GM23338 (cell line): ENCODE results near the gene RTP5. TPM values are rescaled to one million over a fixed set of nuclear protein-coding genes. Genes with fewer than 3 reads are reported as not detected.

Source experiments
- ATAC-seq: fragments of 200-7000 bp; cut with Tn5 transposase; 3 replicates; pipeline ENCODE4 v1.9.1; 2020
- DNase-seq: peaks from one replicate; pipeline ENCODE4 v3.0.0-alpha.2; 2015; ENCODE audit warnings: low spot score
- H2AFZ ChIP-seq: fragments of 200-600 bp; sonication (generic); 2 replicates; pipeline ENCODE4 v1.8.0; 2016; ENCODE audit warnings: antibody characterized with exemption, mild to moderate bottlenecking, moderate library complexity
- H3F3A ChIP-seq: fragments of 200-600 bp; sonication (generic); replicated peaks from 2 replicates; pipeline ENCODE4 v1.8.0; 2017; ENCODE audit warnings: antibody characterized with exemption, mixed run types, low read depth
- H3K27ac ChIP-seq: fragments of 200-600 bp; sonication (generic); 2 replicates; pipeline ENCODE4 v1.6.1; 2016; ENCODE audit warnings: low read depth
- H3K27me3 ChIP-seq: fragments of 200-600 bp; sonication (generic); 2 replicates; pipeline ENCODE4 v1.8.0; 2016; ENCODE audit warnings: mild to moderate bottlenecking, mixed run types, moderate library complexity; ENCODE audit not compliant: insufficient read depth
- H3K36me3 ChIP-seq: fragments of 200-600 bp; sonication (generic); 2 replicates; pipeline ENCODE4 v1.8.0; 2016; ENCODE audit warnings: mild to moderate bottlenecking; ENCODE audit not compliant: insufficient read depth
- H3K4me1 ChIP-seq: fragments of 200-600 bp; sonication (generic); 2 replicates; pipeline ENCODE4 v1.8.0; 2016; ENCODE audit warnings: mild to moderate bottlenecking, moderate library complexity; ENCODE audit not compliant: insufficient read depth
- H3K4me2 ChIP-seq: fragments of 200-600 bp; sonication (generic); 2 replicates; pipeline ENCODE4 v1.7.1; 2017; ENCODE audit warnings: mixed run types
- H3K4me3 ChIP-seq: fragments of 200-600 bp; sonication (generic); 2 replicates; pipeline ENCODE4 v1.6.1; 2016; ENCODE audit warnings: mixed run types
- H3K79me2 ChIP-seq: fragments of 200-600 bp; sonication (generic); replicated peaks from 2 replicates; pipeline ENCODE4 v1.8.0; 2017; ENCODE audit warnings: mild to moderate bottlenecking; ENCODE audit not compliant: insufficient read depth
- H3K9me2 ChIP-seq: fragments of 200-600 bp; sonication (generic); 2 replicates; pipeline ENCODE4 v1.8.0; 2017; ENCODE audit not compliant: insufficient read depth
- H4K20me1 ChIP-seq: fragments of 200-600 bp; sonication (generic); replicated peaks from 2 replicates; pipeline ENCODE4 v1.8.0; 2017; ENCODE audit warnings: mild to moderate bottlenecking; ENCODE audit not compliant: insufficient read depth
- H3K27ac Mint-ChIP-seq: 2 replicates; pipeline ENCODE4 v1.8.0; 2020; ENCODE audit warnings: inconsistent platforms, mild to moderate bottlenecking, moderate library complexity, mixed read lengths
- H3K27me3 Mint-ChIP-seq: 3 replicates; pipeline ENCODE4 v1.8.0; 2022; ENCODE audit warnings: low read depth, mild to moderate bottlenecking, moderate library complexity, mixed read lengths, inconsistent platforms; ENCODE audit not compliant: insufficient read depth, poor library complexity
- H3K36me3 Mint-ChIP-seq: 3 replicates; pipeline ENCODE4 v1.8.0; 2021; ENCODE audit warnings: low read depth, mild to moderate bottlenecking, inconsistent platforms, moderate library complexity, mixed read lengths
- H3K4me1 Mint-ChIP-seq: 3 replicates; pipeline ENCODE4 v1.8.0; 2020; ENCODE audit warnings: mild to moderate bottlenecking, inconsistent platforms, mixed read lengths
- H3K4me3 Mint-ChIP-seq: 3 replicates; pipeline ENCODE4 v1.8.0; 2021; ENCODE audit warnings: moderate library complexity, mild to moderate bottlenecking, inconsistent platforms, mixed read lengths
- H3K9me3 Mint-ChIP-seq: 3 replicates; pipeline ENCODE4 v1.8.0; 2020; ENCODE audit warnings: moderate library complexity, mild to moderate bottlenecking, inconsistent platforms, mixed read lengths
- CREB1 ChIP-seq: fragments of 250-450 bp; sonication (Bioruptor Pico); IDR thresholded peaks from 2 replicates; pipeline ENCODE4 v1.5.0; 2020; ENCODE audit warnings: low read depth, mild to moderate bottlenecking, moderate library complexity
- EZH2 ChIP-seq: fragments of 200-600 bp; sonication (generic); IDR thresholded peaks from one replicate; pipeline ENCODE4 v1.8.0; 2017; ENCODE audit warnings: antibody characterized with exemption, mild to moderate bottlenecking, low read depth; ENCODE audit not compliant: unreplicated experiment
- STAT1 ChIP-seq: IDR thresholded peaks from one replicate; pipeline ENCODE4 v1.6.1; 2016; ENCODE audit warnings: antibody characterized with exemption; ENCODE audit not compliant: unreplicated experiment
- ZNF114 ChIP-seq: fragments of 250-450 bp; sonication (Bioruptor Pico); IDR thresholded peaks from 2 replicates; pipeline ENCODE4 v1.5.0; 2020; ENCODE audit warnings: mild to moderate bottlenecking, moderate library complexity
- ZNF331 ChIP-seq: fragments of 250-450 bp; sonication (Bioruptor Pico); IDR thresholded peaks from 2 replicates; pipeline ENCODE4 v1.5.0; 2020; ENCODE audit warnings: low read depth, mild to moderate bottlenecking, moderate library complexity
- polyA plus RNA-seq: library from polyadenylated mRNA; unstranded; fragments of >200 nt; fragmentation: Nextera tagmentation; extraction: Ambion mirVana; gene quantifications from 2 replicates; pipeline ENCODE4 v1.2.1, GENCODE V29; 2016
- total RNA-seq: library from RNA; depleted of rRNA; stranded (reverse); fragments of >200 nt; shearing (Covaris generic); gene quantifications from 2 replicates; pipeline ENCODE4 v1.2.3, GENCODE V29; 2014
- TF ChIP-seq, protein P1 (sequence below), 2 experiments: fragments of 200-600 bp in 1 of 2; sonication (generic) in 1 of 2; conservative IDR thresholded peaks; 2 replicates each; pipeline versions ENCODE4 v1.5.1 to v1.6.1; 2016 to 2017; ENCODE audit warnings: antibody characterized with exemption in 2 of 2, low read depth in 2 of 2, mild to moderate bottlenecking in 2 of 2, moderate library complexity in 1 of 2
- TF ChIP-seq, protein P2 (sequence below): IDR thresholded peaks from one replicate; pipeline ENCODE4 v1.6.1; 2018; ENCODE audit warnings: antibody characterized with exemption; ENCODE audit not compliant: unreplicated experiment
- TF ChIP-seq, protein P3 (sequence below): fragments of 250-450 bp; sonication (Bioruptor Pico); IDR thresholded peaks from 2 replicates; pipeline ENCODE4 v1.5.0; 2020; ENCODE audit warnings: mild to moderate bottlenecking, moderate library complexity

The RTP5 gene
- total and polyA plus RNA-seq, 2 experiments from 2014 or later, result not detected

DNA sequence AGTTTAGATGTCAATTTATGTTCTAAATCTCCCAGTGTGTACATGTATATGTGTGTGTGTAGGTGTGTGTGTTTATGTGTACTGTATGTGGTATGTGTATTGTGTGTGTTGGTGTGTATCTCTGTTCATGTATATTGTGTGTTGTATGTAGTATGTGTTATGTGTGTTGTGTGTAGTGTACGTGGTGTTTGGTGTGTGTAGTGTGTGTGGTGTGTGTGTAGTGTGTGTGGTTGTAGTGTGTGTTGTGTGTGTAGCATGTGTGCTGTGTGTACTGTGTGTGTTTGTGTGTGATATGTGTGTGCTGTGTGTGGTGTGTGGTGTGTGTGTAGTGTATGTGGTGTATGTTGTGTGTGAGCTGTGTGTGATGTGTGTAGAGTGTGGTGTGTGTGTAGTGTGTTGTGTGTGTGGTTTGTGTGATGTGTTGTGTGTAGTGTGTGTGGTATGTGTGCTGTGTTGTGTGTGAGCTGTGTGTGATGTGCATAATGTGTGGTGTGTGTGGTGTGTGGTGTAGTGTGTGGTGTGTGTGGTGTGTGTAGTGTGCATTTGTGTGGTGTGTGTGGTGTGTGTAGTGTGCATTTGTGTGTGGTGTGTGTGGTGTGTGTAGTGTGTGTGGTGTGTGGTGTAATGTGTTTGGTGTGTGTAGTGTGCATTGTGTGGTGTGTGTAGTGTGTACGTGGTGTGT is 5.2 kb upstream of the RTP5 start:
- Histone ChIP-seq H3K36me3 (no peaks in the 10 kb centered on the region), H3K4me1 (peaks cover 4% of the 10 kb centered on the region; the same call in 1 of the 2 replicates), H3K4me3 (no peak overlapping the region), H3F3A (peaks cover 13% of the 10 kb centered on the region; the same call in 1 of the 2 replicates), H2AFZ (no peak overlapping the region), H4K20me1 (no peaks in the 10 kb centered on the region), H3K27ac (no peak overlapping the region), H3K4me2 (no peak overlapping the region), H3K27me3 (no peaks in the 10 kb centered on the region), H3K79me2 (no peaks in the 10 kb centered on the region), H3K9me2 (no peaks in the 10 kb centered on the region)
- H3K27ac Mint-ChIP-seq, result no peak overlapping the region
- H3K36me3 Mint-ChIP-seq, result no peaks in the 10 kb centered on the region; the same call in 2 of the 3 replicates
- peaks cover 21% of the 10 kb centered on the region for H3K27me3 Mint-ChIP-seq
- H3K4me3 Mint-ChIP-seq, result no peak overlapping the region; the same call in 2 of the 3 replicates
- peaks cover 5% of the 10 kb centered on the region; the same call in 2 of the 3 replicates for H3K9me3 Mint-ChIP-seq
- H3K4me1 Mint-ChIP-seq, result peaks cover 29% of the 10 kb centered on the region
- ATAC-seq (no peak), DNase-seq (no peak)
- TF ChIP-seq, protein P1, sequence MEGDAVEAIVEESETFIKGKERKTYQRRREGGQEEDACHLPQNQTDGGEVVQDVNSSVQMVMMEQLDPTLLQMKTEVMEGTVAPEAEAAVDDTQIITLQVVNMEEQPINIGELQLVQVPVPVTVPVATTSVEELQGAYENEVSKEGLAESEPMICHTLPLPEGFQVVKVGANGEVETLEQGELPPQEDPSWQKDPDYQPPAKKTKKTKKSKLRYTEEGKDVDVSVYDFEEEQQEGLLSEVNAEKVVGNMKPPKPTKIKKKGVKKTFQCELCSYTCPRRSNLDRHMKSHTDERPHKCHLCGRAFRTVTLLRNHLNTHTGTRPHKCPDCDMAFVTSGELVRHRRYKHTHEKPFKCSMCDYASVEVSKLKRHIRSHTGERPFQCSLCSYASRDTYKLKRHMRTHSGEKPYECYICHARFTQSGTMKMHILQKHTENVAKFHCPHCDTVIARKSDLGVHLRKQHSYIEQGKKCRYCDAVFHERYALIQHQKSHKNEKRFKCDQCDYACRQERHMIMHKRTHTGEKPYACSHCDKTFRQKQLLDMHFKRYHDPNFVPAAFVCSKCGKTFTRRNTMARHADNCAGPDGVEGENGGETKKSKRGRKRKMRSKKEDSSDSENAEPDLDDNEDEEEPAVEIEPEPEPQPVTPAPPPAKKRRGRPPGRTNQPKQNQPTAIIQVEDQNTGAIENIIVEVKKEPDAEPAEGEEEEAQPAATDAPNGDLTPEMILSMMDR (conservative IDR thresholded peaks at IDR 0.05; ENCODE audit: low read depth in 2 of 2), result no peak
- TF ChIP-seq EZH2, result no peak
- TF ChIP-seq ZNF331 (CRISPR knock-in tag), result no peak
- TF ChIP-seq, protein P2, sequence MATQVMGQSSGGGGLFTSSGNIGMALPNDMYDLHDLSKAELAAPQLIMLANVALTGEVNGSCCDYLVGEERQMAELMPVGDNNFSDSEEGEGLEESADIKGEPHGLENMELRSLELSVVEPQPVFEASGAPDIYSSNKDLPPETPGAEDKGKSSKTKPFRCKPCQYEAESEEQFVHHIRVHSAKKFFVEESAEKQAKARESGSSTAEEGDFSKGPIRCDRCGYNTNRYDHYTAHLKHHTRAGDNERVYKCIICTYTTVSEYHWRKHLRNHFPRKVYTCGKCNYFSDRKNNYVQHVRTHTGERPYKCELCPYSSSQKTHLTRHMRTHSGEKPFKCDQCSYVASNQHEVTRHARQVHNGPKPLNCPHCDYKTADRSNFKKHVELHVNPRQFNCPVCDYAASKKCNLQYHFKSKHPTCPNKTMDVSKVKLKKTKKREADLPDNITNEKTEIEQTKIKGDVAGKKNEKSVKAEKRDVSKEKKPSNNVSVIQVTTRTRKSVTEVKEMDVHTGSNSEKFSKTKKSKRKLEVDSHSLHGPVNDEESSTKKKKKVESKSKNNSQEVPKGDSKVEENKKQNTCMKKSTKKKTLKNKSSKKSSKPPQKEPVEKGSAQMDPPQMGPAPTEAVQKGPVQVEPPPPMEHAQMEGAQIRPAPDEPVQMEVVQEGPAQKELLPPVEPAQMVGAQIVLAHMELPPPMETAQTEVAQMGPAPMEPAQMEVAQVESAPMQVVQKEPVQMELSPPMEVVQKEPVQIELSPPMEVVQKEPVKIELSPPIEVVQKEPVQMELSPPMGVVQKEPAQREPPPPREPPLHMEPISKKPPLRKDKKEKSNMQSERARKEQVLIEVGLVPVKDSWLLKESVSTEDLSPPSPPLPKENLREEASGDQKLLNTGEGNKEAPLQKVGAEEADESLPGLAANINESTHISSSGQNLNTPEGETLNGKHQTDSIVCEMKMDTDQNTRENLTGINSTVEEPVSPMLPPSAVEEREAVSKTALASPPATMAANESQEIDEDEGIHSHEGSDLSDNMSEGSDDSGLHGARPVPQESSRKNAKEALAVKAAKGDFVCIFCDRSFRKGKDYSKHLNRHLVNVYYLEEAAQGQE, result no peak
- TF ChIP-seq, protein P3, sequence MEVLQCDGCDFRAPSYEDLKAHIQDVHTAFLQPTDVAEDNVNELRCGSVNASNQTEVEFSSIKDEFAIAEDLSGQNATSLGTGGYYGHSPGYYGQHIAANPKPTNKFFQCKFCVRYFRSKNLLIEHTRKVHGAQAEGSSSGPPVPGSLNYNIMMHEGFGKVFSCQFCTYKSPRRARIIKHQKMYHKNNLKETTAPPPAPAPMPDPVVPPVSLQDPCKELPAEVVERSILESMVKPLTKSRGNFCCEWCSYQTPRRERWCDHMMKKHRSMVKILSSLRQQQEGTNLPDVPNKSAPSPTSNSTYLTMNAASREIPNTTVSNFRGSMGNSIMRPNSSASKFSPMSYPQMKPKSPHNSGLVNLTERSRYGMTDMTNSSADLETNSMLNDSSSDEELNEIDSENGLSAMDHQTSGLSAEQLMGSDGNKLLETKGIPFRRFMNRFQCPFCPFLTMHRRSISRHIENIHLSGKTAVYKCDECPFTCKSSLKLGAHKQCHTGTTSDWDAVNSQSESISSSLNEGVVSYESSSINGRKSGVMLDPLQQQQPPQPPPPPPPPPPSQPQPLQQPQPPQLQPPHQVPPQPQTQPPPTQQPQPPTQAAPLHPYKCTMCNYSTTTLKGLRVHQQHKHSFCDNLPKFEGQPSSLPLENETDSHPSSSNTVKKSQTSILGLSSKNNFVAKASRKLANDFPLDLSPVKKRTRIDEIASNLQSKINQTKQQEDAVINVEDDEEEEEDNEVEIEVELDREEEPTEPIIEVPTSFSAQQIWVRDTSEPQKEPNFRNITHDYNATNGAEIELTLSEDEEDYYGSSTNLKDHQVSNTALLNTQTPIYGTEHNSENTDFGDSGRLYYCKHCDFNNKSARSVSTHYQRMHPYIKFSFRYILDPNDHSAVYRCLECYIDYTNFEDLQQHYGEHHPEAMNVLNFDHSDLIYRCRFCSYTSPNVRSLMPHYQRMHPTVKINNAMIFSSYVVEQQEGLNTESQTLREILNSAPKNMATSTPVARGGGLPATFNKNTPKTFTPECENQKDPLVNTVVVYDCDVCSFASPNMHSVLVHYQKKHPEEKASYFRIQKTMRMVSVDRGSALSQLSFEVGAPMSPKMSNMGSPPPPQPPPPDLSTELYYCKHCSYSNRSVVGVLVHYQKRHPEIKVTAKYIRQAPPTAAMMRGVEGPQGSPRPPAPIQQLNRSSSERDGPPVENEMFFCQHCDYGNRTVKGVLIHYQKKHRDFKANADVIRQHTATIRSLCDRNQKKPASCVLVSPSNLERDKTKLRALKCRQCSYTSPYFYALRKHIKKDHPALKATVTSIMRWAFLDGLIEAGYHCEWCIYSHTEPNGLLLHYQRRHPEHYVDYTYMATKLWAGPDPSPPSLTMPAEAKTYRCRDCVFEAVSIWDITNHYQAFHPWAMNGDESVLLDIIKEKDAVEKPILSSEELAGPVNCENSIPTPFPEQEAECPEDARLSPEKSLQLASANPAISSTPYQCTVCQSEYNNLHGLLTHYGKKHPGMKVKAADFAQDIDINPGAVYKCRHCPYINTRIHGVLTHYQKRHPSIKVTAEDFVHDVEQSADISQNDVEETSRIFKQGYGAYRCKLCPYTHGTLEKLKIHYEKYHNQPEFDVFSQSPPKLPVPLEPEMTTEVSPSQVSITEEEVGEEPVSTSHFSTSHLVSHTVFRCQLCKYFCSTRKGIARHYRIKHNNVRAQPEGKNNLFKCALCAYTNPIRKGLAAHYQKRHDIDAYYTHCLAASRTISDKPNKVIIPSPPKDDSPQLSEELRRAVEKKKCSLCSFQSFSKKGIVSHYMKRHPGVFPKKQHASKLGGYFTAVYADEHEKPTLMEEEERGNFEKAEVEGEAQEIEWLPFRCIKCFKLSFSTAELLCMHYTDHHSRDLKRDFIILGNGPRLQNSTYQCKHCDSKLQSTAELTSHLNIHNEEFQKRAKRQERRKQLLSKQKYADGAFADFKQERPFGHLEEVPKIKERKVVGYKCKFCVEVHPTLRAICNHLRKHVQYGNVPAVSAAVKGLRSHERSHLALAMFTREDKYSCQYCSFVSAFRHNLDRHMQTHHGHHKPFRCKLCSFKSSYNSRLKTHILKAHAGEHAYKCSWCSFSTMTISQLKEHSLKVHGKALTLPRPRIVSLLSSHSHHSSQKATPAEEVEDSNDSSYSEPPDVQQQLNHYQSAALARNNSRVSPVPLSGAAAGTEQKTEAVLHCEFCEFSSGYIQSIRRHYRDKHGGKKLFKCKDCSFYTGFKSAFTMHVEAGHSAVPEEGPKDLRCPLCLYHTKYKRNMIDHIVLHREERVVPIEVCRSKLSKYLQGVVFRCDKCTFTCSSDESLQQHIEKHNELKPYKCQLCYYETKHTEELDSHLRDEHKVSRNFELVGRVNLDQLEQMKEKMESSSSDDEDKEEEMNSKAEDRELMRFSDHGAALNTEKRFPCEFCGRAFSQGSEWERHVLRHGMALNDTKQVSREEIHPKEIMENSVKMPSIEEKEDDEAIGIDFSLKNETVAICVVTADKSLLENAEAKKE (CRISPR knock-in tag), result no peak
- TF ChIP-seq ZNF114, result no peak
- TF ChIP-seq CREB1, result no peak
- no peak for TF ChIP-seq STAT1
